ENCODE results near the gene VPS50.

DNA sequence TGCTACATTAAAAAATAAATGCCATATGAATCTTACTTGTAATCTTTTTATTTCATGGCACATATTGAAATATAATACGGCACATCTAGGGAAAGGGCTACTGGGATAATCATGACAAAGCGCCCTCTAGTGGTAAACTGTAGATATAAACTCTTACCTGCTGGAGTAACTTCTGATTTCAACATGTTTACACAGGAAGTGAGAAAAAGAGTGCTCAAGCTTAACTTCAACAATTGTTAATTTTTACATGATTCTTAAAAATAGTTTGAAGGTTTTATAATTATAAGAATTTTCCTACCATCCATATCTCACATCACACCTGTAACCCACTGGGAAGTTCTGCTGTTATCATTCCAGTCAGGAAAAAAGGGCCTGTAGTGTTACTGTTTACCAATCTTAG is 3.9 kb upstream of the VPS50 start:
- no peak for TF ChIP-seq GATA3 (IDR thresholded peaks at IDR 0.05; ENCODE audit: low read depth, low read length)
- no peak for TF ChIP-seq GATA2 (IDR thresholded peaks at IDR 0.05; ENCODE audit: low read depth, low read length)

Data from SH-SY5Y (cell line).